SK-N-SH treated with all-trans-retinoic acid at 6 μM for 48 hours (cell line): Measurements from ENCODE around the gene SLC25A23.

Experiments used
- PATZ1 ChIP-seq: fragments of 250-450 bp; sonication (Bioruptor Pico); IDR thresholded peaks from 2 replicates; pipeline ENCODE4 v1.8.0; 2020; ENCODE audit warnings: mild to moderate bottlenecking, moderate library complexity, borderline replicate concordance
- ZFP3 ChIP-seq: fragments of 250-450 bp; sonication (Bioruptor Pico); IDR thresholded peaks from 2 replicates; pipeline ENCODE4 v1.5.0; 2020; ENCODE audit warnings: mild to moderate bottlenecking, moderate library complexity
- ZFP30 ChIP-seq: fragments of 450-650 bp; formaldehyde crosslinking; IDR thresholded peaks from 2 replicates; pipeline ENCODE4 v1.5.0; 2022; ENCODE audit warnings: mild to moderate bottlenecking, moderate library complexity
- ZNF565 ChIP-seq: fragments of 450-650 bp; formaldehyde crosslinking; conservative IDR thresholded peaks from 2 replicates; pipeline ENCODE4 v1.5.0; 2020; ENCODE audit warnings: low read depth, mild to moderate bottlenecking, moderate library complexity
- TF ChIP-seq, protein P1 (sequence below): fragments of 250-450 bp; sonication (Bioruptor Pico); IDR thresholded peaks from 2 replicates; pipeline ENCODE4 v1.5.1; 2020; ENCODE audit warnings: low read depth, mild to moderate bottlenecking, moderate library complexity

DNA sequence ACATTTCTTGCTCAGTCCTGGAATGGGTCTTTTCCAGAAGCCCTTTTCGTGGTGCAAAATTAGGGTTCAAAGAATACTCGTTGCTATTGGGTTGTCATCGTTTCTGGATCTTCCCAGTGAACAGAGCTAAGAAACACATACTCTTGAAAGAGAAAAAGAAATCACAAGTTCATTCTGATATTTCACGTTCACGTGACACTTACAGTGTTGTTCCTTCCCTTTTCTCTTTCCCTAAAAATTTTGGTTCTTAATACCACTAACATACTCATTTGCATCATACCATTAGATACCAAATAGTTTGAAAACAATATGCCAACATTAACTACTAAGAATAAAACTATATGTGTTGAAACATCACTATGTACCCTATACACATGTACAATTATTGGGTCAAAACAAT lies 53.2 kb downstream of the SLC25A23 start:
- TF ChIP-seq ZFP3 (no peak), PATZ1 (no peak), ZFP30 (CRISPR knock-in tag) (no peak), ZNF565 (CRISPR knock-in tag) (no peak)
- TF ChIP-seq, protein P1, sequence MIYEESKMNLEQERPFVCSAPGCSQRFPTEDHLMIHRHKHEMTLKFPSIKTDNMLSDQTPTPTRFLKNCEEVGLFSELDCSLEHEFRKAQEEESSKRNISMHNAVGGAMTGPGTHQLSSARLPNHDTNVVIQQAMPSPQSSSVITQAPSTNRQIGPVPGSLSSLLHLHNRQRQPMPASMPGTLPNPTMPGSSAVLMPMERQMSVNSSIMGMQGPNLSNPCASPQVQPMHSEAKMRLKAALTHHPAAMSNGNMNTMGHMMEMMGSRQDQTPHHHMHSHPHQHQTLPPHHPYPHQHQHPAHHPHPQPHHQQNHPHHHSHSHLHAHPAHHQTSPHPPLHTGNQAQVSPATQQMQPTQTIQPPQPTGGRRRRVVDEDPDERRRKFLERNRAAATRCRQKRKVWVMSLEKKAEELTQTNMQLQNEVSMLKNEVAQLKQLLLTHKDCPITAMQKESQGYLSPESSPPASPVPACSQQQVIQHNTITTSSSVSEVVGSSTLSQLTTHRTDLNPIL (CRISPR knock-in tag), result no peak
